GM19238 (cell line): Measurements from ENCODE around the gene ARMC3.
"Not testable (repeated sequence)": the region's sequence is repeated elsewhere in the genome, so short reads cannot be mapped to it uniquely, and the experiment has no call there.

Experiments
- DNase-seq: peaks from one replicate; pipeline ENCODE4 v3.0.0; 2011; ENCODE audit warnings: low spot score; ENCODE audit not compliant: insufficient read length

The ARMC3 gene

GRCh38 chr10:22927661-22928403 lies at the start of gene ARMC3:
ARMC3 (plus strand) TSS chr10:22928053; CDS start chr10:22931997, 3,944 bp downstream.
- peak; percentile 24 for DNase-seq

- no peak for DNase-seq
These were observed 36.1 kb upstream of the ARMC3 start for GRCh38 chr10:22891797-22892196.

GRCh38 chr10:22893781-22894180 lies 34.1 kb upstream of the ARMC3 start:
- no peak for DNase-seq

DNA sequence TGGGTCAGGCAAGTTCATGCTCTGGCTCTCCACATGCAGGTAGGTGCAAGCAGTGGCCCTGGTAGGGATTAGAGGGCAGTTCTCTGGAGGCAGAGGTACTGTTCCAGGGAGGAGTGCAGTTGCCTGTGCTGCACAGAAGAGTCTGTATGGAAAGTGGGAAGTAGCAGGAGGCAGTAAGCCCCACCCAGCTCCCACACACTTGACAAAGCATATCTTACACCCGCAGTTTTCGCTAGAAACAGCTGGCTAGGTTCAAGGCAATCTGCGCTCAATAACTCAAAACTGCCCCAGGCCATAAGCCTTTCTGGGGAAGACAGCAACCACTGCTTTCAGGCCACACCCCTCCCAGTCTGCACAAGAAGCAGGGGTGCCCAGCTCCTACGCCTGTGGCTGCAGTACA lies 33.1 kb upstream of the ARMC3 start:
- DNase-seq = no peak

GRCh38 chr10:22895252-22895651 lies 32.6 kb upstream of the ARMC3 start:
- no peak for DNase-seq

GRCh38 chr10:22897371-22897770 lies 30.5 kb upstream of the ARMC3 start:
- DNase-seq = no peak

GRCh38 chr10:22899307-22899706 lies 28.5 kb upstream of the ARMC3 start:
- DNase-seq = no peak

DNA sequence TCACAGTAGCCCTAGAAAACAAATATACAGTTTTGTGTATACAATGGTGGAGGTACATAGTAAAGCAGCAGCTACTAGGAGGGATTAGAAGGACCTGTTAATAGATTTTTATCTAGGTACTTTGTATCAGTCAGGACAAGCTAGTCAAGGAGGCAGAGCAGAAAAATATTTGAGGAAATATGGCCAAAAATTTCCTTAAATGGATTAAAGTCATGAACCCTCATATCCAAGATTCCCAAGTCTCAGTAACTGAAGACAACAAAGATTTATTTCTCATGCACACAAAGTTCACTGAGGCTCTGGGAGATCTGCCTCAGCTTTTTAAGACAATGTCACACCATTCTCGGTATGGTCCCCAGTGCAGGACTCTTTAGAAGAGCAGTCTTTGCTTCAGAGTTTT lies 28.1 kb upstream of the ARMC3 start:
- DNase-seq = no peak

DNA sequence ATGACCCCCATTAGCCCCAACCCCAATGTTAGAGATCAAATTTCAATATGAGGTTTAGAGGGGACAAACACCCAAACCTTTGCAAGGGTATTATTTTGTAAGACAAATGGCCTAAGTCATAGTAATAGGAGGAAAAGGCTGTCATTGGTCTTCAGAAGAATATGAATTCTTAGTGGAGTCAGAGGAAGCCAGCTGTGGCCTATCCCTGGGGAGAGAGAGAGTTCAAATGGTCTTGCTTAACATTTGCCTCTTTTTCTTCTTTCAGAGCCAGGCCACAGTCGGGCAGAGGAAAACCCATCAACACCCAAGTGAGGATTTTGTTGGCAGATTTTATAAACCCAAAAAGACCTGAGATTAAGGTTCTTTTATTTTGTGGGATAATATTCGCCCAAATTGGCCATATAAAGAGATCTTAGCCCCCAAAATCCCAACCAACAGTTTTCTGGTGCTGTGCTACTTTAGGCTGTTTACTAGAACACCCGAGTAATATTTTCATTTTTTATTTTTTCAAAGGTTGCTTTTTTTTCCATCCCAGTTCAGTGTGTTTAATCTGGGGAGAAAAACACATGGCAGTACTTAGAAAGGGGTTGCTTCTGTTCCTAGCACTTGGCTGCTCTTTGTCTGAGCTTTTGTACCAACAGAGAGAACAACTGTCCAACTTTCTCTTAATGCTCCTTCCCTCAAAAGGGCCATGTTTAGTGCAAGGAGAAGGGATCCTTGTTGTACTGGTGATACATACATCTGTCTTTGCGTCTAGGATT lies 26.8 kb upstream of the ARMC3 start:
- DNase-seq = no peak

DNA sequence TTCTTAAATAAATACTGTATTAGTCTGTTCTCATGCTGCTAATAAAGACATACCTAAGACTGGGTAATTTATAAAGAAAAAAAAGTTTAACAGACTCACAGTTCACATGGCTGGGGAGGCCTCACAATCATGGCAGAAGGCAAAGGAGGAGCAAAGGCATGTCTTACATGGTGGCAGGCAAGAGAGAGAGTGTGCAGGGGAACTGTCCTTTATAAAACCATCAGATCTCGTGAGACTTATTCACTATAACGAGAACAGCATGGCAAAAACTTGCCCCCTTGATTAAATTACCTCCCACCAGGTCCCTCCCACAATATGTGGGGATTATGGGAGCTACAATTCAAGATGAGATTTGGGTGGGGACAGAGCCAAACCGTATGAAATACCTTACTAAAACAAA lies 25.7 kb upstream of the ARMC3 start:
- DNase-seq = not testable (repeated sequence)

DNA sequence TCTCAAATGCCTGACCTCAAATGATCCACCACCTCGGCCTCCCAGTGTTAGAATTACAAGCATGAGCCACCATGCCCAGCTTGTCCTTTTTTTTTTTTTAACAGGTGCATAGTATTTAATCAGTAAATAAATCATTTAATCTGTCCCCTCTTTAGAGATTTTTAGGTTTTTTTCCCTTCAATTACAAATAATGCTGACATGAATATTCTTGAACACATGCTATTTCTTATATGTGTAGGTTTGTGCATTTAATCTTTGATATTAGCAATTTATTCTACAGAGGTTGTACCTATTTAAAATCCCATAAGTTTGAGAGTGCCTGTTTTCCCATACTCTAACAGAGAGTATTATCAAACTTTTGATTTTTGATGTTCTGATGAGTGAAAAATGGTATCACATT lies 24.2 kb upstream of the ARMC3 start:
- DNase-seq = no peak

- no peak for DNase-seq
These were observed 21.1 kb upstream of the ARMC3 start for GRCh38 chr10:22906767-22907166.

DNA sequence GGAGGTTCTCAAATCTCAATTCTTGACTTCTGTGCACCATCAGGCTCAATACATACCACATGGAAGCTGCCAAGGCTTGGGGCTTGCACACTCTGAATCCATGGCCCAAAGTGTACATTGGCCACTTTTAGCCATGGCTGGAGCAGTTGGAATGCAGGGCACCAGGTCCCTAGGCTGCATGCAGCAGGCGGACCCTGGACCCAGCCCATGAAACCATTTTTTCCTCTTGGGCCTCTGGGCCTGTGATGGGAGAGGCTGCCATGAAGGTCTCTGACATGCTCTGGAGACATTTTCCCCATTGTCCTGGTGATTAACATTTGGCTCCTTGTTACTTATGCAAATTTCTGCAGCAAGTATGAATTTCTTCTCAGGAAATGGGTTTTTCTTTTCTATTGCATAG lies 19.0 kb upstream of the ARMC3 start:
- no peak for DNase-seq

DNA sequence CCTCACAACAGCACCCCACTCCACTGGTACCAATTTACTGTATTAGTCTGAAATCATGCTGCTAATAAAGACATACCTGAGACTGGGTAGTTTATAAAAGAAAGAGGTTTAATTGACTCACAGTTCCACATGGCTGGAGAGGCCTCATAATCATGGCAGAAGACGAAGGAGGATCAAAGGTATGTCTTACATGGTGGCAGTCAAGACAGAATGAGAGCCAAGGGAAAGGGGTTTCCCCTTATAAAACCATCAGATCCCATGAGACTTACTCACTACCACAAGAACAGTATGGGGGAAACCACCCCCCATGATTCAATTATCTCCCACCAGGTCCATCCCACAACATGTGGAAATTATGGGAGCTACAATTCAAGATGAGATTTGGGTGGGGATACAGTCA lies 18.2 kb upstream of the ARMC3 start:
- not testable (repeated sequence) for DNase-seq

DNA sequence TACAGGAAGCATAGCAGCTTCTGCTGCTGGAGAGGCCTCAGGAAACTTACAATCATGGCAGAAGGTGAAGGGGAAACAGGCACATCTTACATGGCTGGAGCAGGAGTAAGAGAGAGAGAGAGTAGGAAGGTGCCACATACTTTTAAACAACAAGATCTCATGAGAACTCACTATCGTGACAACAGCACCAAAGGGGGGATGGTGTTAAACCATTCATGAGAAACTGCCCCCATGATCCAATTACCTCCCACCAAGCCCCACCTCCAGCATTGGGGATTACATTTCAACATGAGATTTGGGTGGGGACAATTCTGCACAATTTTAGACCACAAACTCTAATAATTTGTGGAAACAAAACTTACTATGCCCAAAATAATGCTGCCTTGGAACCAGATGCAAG lies 16.8 kb upstream of the ARMC3 start:
- DNase-seq = no peak

- DNase-seq = no peak
These were observed 15.7 kb upstream of the ARMC3 start for GRCh38 chr10:22911889-22912762.

DNA sequence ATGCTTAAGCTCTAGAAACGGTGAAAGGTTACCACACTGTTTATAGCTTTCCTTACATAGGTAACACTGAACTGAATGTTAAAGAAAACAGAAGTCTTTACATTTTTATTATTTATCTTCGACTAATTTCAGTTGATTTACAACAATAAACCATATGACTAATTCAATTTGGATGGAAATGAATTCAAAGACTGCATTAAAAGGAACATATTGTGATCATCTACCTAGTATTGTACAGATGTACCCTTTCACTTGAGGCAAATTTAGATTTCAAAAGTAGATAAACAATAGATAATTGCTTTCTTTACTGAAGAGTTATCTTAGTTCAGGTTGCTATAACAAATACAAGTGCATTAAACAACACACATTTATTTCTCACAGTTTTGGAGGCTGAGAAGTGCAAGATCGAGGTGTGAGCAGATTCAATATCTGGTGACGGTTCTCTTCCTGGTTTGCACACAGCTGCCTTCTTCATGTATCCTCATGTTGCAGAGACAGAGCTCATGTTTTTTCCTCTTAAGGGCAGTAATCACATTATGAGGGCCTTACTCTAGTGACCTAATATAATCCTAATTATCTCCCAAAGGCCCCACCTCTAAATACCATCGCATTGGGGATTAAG lies 15.0 kb upstream of the ARMC3 start:
- no peak for DNase-seq

- DNase-seq = no peak
These were observed 14.3 kb upstream of the ARMC3 start for GRCh38 chr10:22913474-22914092.

DNA sequence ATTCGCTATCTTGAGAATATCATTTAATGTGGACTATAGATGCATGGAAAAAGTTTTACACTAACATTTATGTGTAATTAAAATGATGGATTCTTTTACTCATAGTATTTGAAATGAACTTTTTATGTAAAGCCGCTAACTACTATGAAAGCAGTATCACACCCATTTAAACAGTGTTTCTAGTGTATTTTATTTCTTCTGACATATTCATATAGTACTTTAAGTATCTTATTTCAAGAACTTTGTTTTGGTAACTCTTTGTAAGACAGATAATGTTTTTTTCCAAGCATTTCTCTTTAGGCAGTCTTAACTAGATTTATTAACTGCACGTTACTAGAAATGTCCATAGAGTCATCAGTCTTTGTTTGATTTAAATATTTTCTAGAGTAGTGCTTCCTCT lies 12.5 kb upstream of the ARMC3 start:
- DNase-seq = no peak

GRCh38 chr10:22925088-22925487 lies 2.8 kb upstream of the ARMC3 start:
- no peak for DNase-seq

- no peak for DNase-seq
These were observed 687 bp upstream of the ARMC3 start for GRCh38 chr10:22927166-22927565.
